ENCODE measurements around the gene LYPD3.

The LYPD3 gene

GRCh38 chr19:43429395-43429794 lies 36.0 kb downstream of the LYPD3 start:
- DNase-seq, result no peak

- peak; percentile 92 for DNase-seq
Measured at GRCh38 chr19:43425567-43426392, 39.6 kb downstream of the LYPD3 start.

GRCh38 chr19:43423779-43424178 lies 41.6 kb downstream of the LYPD3 start:
- DNase-seq, result no peak

GRCh38 chr19:43422689-43423066 lies 42.7 kb downstream of the LYPD3 start:
- no peak for DNase-seq

GRCh38 chr19:43422000-43422688 lies 43.3 kb downstream of the LYPD3 start:
- DNase-seq, result no peak

GRCh38 chr19:43420954-43421353 lies 44.5 kb downstream of the LYPD3 start:
- no peak for DNase-seq

GRCh38 chr19:43416951-43417623 lies 48.3 kb downstream of the LYPD3 start:
- no peak for DNase-seq

- no peak for DNase-seq
Measured at GRCh38 chr19:43414554-43414953, 50.9 kb downstream of the LYPD3 start, which contains the start of gene TEX101. Gene TEX101, plus strand, starts transcription at chr19:43414890. Its CDS starts 1,030 bp downstream, at chr19:43415920.

- no peak for DNase-seq
Measured at GRCh38 chr19:43412441-43412840, 53.0 kb downstream of the LYPD3 start.
